ENCODE data around the gene MRPL2. TPM values are rescaled to one million over a fixed set of nuclear protein-coding genes. Genes with fewer than 3 reads are reported as not detected.

The MRPL2 gene
- total RNA-seq, 4 donors from 2014 or later = 19.0 to 40.8 (median 22.1) TPM

DNA sequence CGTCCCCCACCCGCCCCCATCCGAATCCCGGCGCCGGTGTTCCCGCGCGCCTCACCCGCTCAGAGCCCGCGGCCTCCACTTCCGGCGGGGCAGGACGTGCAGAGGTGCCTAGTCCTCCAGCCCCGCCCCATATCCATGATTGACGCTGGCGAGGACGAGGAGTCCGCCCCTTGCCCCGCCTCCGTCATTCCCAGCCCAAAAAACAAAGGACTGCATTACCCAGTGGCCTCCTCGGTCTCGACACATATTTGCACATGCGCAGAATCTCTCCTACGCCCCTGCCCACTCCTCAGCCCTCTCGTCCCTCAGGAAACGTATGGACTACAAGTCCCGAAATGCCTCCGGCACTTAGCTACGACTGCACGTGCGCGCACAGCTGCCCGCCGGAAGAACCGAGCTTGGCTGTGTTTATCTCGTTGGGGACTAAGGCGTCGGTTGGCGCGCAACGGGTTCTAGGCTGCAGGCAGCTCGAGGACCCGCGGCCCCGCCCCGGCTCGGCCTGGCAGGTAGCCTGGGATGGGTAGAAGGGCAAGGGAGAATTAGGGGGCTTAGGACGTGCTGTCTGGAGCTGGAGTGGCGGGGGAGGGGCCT is 45.3 kb downstream of the MRPL2 start, which contains the start of the genes KLHDC3 and MEA1:
Gene KLHDC3 (plus strand): TSS at position 407 of the 591 bp plus-strand sequence. CDS start 2,944 bp downstream, outside the sequence.
Gene MEA1 (minus strand): TSS at position 104 of the 591 bp plus-strand sequence. CDS start 133 bp downstream, outside the sequence.
- TF ChIP-seq, protein P1, sequence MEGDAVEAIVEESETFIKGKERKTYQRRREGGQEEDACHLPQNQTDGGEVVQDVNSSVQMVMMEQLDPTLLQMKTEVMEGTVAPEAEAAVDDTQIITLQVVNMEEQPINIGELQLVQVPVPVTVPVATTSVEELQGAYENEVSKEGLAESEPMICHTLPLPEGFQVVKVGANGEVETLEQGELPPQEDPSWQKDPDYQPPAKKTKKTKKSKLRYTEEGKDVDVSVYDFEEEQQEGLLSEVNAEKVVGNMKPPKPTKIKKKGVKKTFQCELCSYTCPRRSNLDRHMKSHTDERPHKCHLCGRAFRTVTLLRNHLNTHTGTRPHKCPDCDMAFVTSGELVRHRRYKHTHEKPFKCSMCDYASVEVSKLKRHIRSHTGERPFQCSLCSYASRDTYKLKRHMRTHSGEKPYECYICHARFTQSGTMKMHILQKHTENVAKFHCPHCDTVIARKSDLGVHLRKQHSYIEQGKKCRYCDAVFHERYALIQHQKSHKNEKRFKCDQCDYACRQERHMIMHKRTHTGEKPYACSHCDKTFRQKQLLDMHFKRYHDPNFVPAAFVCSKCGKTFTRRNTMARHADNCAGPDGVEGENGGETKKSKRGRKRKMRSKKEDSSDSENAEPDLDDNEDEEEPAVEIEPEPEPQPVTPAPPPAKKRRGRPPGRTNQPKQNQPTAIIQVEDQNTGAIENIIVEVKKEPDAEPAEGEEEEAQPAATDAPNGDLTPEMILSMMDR (IDR thresholded peaks at IDR 0.05) = no peak
- TF ChIP-seq POLR2A (IDR thresholded peaks at IDR 0.05) = peak in 1 of 2 donors; percentile 56
- Histone ChIP-seq H3K27ac (peak within 1 kb of the TSS; percentile 72 to 83 (median 76)), H3K27me3 (no peaks in the 10 kb centered on the region), H3K4me3 (peak within 1 kb of the TSS; percentile 58 to 89 (median 66)), H3K9me3 (no peaks in the 10 kb centered on the region), H3K4me1 (peaks cover 0 to 41% (median 10%) of the 10 kb centered on the region in 4 donors), H3K36me3 (peaks cover 0 to 52% (median 0%) of the 10 kb centered on the region in 3 donors)
- DNase-seq = peak; percentile 99 to 100 (median 99)

DNA sequence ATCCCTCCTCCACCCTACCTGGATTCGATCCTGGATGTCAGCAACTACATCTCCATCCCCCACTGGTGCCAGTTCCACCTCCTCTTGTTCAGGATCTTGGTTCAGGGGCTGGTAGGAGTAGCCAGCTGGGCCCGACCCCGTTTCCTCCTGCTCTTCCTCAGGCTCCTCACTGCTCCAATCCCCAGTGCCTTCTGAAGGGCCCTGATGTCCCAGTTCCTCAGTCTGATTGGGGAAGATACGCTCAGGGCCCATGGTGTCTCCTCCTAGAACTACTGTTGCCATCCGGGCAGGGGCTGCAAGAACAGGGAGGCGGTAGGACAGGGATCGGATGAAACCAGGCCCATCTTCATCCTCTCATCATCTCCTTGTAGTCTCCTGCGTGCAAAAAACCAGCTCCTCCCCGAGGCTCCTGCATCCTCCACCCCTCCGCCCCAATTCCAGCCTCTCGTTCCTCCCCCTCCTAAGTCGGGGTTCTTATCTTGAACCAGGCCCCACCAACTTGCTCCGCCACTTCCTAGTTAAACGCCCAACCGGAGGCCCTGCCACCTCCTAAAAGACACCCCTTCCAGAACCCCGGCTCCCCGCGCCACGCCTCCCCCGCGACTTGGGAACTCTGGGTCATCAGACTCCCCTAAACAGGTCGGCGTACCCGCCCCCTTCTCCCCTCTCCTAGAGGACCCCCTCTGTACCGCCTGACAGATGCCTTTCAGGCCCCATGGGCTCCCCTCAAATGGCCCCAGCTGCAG is 46.0 kb downstream of the MRPL2 start:
- Histone ChIP-seq H3K27ac (peak overlapping the region; percentile 72 to 83 (median 76)), H3K4me1 (peaks cover 0 to 41% (median 10%) of the 10 kb centered on the region in 4 donors), H3K27me3 (no peaks in the 10 kb centered on the region), H3K36me3 (peaks cover 0 to 52% (median 0%) of the 10 kb centered on the region in 3 donors), H3K4me3 (peak overlapping the region; percentile 58 to 89 (median 66)), H3K9me3 (no peaks in the 10 kb centered on the region)
- no peak for DNase-seq
- no peak for TF ChIP-seq POLR2A (IDR thresholded peaks at IDR 0.05)
- TF ChIP-seq, protein P1 (IDR thresholded peaks at IDR 0.05) = no peak

DNA sequence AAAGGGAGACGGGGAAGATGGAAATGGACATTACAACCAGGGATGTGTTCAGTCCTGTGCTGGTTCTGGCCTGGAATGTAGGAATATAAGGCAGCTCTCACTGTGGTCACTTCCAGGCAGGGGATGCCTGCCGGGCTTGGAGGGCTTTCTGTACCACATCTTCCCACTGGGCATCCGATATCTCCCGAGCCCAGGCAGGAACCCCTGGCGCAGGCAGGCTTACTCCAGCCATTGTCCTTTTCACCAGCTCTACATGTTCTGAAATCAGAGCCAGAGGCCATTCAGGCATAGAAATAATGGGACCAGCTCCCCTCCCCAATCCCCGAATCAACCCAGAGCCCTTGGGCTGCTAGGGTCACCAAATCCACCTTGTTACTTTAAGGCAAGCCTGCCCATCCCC is 46.9 kb downstream of the MRPL2 start:
- H3K4me1 ChIP-seq = peaks cover 0 to 39% (median 10%) of the 10 kb centered on the region in 4 donors
- H3K27ac ChIP-seq = no peak overlapping the region
- TF ChIP-seq POLR2A (IDR thresholded peaks at IDR 0.05) = no peak
- TF ChIP-seq, protein P1 (IDR thresholded peaks at IDR 0.05) = no peak
- H3K9me3 ChIP-seq = no peaks in the 10 kb centered on the region
- H3K27me3 ChIP-seq = no peaks in the 10 kb centered on the region
- no peak for DNase-seq
- no peak overlapping the region for H3K4me3 ChIP-seq
- H3K36me3 ChIP-seq = peaks cover 0 to 52% (median 0%) of the 10 kb centered on the region in 3 donors

DNA sequence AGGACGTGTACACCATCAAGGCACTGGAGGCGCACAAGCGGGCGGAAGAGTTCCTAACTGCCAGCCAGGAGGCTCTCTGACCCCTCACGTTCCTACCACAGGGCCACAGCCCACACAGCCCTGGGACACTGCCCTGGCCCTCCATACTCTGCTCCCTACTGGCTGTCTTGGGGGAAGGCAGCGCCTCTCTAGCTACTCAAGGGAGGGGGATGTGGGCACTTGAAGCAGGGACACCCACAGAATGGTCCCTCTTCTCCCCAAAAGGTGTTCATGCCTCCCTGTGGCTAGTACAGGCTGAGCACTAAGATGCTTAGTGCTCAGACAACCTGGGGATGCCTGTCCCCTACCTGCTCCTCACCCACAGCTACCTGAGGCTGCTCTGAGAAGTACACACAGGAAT is 48.0 kb downstream of the MRPL2 start:
- no peak overlapping the region for H3K27ac ChIP-seq
- peaks cover 0 to 28% (median 10%) of the 10 kb centered on the region in 4 donors for H3K4me1 ChIP-seq
- no peaks in the 10 kb centered on the region for H3K27me3 ChIP-seq
- peaks cover 0 to 60% (median 0%) of the 10 kb centered on the region in 3 donors for H3K36me3 ChIP-seq
- TF ChIP-seq, protein P1 (IDR thresholded peaks at IDR 0.05) = no peak
- TF ChIP-seq POLR2A (IDR thresholded peaks at IDR 0.05) = no peak
- DNase-seq = no peak
- no peak overlapping the region for H3K4me3 ChIP-seq
- no peaks in the 10 kb centered on the region for H3K9me3 ChIP-seq

DNA sequence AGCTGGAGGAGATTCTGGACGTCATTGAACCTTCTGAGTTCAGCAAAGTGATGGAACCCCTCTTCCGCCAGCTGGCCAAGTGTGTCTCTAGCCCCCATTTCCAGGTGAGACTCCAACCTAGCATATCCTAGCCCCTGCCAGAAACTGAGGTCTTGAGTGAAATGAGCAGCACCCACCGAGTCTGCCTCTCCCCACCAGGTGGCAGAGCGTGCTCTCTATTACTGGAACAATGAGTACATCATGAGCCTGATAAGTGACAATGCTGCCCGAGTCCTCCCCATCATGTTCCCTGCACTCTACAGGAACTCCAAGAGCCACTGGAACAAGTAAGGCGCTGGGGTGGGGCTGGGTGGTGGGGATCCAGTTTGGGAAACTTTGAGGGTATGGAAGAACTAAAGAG is 50.1 kb downstream of the MRPL2 start:
- DNase-seq = peak in 1 of 3 donors; percentile 23
- Histone ChIP-seq H3K9me3 (no peaks in the 10 kb centered on the region), H3K4me1 (peaks cover 0 to 12% (median 3%) of the 10 kb centered on the region in 4 donors), H3K27me3 (no peaks in the 10 kb centered on the region), H3K27ac (no peak overlapping the region), H3K36me3 (peaks cover 0 to 68% (median 0%) of the 10 kb centered on the region in 3 donors), H3K4me3 (no peak overlapping the region)
- TF ChIP-seq POLR2A (IDR thresholded peaks at IDR 0.05) = no peak
- TF ChIP-seq, protein P1 (IDR thresholded peaks at IDR 0.05) = peak in 3 of 6 experiments; percentile 33 to 48 (median 39)
